Stimulated activated CD8-positive, alpha-beta memory T cell treated with anti-CD3 and anti-CD28 coated beads, Interleukin-4, amount 100 ng/mL, for 24 hours (primary cell): ENCODE data around the gene CTU2.

Source experiments
- DNase-seq: peaks from one replicate; pipeline ENCODE4 v3.0.0-alpha.2; 2020; ENCODE audit warnings: low read depth

CTU2 gene

DNA sequence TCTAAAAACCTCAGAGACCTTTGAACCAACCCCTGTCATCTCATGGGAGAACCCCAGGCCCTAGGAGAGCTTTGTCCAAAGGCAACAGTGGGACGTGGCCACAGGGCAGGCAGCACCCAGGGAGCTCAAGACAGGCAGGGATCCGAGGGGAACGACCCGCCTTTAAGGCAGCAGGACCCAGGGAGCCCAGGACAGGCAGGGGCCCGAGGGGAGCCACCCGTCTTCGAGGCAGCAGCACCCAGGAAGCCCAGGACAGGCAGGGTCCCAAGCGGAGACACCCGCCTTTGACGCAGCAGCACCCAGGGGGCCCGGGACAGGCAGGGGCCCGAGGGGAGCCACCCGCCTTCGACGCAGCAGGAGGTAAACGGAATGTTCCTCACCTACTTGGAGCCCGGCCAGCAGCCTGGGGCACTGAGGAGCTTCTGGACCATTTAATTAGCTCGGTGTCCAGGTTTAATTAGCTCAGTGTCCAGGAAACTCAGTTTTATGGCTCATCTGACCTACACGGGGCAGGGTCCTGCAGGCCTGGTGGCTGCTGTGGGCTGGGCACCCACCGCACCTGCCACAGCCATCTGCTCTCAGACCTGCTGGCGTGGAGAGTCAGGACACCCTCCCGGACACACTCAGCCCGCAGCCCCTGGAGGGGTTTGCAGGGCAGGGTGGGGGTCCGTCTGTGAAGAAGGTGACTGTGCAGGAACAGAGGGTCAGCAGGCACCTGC lies 54.3 kb downstream of the CTU2 start:
- DNase-seq = no peak

DNA sequence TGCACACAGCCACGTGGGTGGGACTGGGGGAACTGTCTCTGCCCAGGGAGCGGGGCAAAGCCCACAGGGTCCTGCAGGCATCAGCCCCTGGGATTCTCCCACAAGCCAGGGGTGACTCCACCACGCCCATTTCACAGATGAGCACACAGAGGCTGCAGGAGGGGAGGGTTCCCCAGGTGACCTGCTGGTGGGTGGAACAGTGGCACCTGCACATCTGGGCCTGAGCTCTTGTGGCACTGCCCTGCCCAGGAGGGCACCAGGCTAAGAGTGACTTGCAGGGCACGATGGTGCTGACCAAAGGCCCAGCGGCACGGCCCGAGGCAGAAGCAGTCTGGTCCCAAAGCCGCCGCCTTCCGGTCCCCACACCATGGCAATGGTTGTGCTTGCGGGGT lies 54.8 kb downstream of the CTU2 start:
- DNase-seq = no peak

DNA sequence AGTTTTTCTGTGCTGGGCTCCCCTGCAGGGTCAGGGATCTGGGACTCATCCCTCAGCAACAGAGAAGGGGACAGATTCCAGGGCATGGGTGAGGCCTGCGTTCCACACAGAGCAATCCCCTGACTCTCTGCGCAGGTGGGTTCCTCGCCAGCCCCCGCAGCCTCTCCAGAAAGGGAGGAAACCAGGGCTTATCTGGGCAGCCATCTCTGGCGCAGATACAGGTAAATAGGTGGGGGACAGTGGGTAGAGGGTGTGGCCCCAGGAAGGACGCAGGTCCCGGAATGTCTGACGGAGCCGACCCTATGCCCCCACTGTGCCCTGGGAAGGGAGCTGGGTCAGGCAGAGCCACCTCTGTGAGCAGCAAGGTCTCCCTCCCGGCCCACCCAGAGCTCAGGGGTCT lies 55.5 kb downstream of the CTU2 start:
- DNase-seq = no peak

DNA sequence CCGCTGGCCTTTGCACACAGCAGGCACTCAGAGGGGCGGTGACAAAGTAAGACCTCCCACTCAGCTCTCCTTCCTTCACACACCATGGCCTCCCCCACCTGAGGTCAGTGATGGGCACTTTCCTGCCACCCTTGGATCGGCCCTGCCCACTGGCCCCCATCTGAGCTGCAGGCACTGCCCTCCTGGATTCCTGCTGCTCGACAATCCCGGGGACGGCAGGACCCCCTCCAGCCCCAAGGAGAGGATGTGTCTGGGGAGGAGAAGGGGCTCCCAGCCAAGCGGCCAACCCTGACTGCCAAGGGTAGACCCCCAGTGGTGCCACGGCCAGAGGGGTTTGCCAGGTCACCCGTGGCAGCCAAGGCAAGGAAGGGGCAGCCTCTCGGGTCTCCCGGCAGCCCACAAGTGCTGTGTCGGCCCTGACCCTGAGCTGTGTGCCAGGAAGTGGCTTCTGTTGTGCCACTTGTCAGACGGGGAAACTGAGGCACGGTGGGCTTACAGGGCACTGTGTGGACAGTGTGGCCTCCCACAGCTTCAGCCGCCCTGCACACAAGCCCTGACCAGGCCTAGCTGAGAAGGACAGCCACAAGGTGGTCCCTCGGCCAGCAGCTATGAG lies 56.1 kb downstream of the CTU2 start:
- DNase-seq = no peak

DNA sequence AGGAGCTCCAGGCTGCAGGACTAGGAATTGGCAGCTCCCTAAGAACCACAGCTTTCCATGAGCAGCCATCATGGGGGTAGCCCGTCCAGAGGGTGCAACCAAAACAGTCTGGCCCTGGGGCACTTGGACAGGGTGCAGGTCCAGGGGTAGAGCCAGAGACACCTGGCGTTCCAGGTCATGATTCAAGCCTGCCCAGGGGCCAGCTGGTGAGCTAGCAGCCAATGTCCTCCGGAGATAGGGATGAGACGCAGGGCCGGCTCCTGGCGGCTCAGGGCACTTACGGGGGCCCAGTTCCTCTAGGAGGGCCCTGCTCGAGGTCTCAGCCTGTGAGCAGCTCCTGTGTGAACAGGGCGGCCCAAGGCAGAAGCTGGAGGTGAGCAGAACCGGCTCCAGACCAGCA lies 56.6 kb downstream of the CTU2 start:
- DNase-seq = no peak

DNA sequence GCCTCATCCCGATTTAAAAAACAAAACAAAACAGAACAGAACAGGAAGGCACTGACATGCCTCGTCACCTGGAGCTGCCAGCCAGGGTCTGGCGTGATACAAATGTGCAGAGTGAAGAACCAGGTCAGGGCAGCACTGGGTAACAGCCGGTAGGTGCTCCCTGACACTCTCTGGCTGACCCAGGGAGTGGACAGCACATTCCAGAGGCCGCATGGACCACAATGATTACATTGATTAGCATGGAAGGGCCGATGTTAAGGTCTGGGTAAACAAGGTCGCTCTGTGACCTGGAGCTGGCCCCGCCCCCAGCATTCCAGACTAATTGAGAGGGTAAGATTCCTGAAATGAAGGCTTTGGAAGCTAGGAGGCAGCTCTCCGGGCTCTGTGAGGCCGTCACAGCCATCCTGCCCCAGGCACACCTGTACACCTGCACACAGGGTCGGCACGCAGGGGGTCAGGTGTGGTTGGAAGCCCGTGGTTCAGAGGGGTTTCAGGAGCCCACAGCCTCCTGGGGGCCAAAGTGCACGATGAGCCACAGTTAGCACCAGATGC lies 57.3 kb downstream of the CTU2 start:
- no peak for DNase-seq

DNA sequence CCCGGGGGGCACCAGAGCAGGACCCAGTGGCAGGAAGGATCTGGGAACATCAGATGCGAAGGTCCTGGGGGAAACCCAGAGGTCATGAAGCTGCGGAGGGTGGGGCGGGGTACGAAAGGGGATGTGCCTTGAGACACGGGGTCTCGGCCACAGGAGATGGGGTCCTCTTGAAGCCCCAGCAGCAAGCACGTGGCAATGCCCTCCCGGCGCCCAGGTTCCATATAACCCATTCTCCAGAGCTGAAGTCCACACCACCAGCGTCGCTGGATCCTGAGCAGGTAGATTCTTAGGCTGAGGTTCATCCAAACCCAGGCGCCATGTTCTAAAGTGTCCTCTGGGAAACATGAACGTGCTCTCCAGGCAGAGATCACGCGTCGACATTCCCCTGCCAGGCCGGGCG lies 57.8 kb downstream of the CTU2 start:
- DNase-seq = no peak

DNA sequence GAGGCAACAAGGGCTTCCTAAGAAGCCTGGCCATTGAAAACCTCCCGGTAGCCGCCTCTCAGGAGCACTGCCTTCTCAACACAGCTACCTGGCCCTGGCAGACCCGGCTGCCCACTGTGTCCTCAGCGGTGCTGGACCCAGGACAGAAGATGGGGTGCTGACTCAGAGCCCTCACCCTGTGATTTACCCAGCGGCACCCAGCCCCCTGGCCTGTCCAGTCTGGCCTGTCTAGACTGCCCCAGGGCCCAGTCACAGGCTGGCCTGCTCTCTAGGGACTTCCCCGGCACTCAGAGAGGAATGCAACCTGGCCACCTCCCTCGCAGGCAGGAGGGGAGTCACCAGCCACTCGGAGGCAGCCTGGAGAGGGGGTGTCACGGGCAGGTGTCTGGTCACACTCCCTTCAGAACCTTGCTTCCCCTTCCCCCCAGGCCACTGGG lies 58.6 kb downstream of the CTU2 start:
- DNase-seq = no peak
